Activated CD8-positive, alpha-beta memory T cell treated with anti-CD3 and anti-CD28 coated beads, Interleukin-2, amount 10 ng/mL, durations not matched to agents 7 days and 5 days (primary cell): Measurements from ENCODE around the gene SLX4IP. TPM values are rescaled to one million over a fixed set of nuclear protein-coding genes. Genes with fewer than 3 reads are reported as not detected.
A peak's percentile ranks its signal among the peaks of the same experiment; 100 is the strongest.

Experiments
- ATAC-seq: fragments of 150-1000 bp; cut with Tn5 transposase; one replicate; pipeline ENCODE4 v1.10.0; 2021; ENCODE audit warnings: moderate library complexity
- CTCF ChIA-PET: fragments of 350-600 bp; sonication (Branson Sonifier 250); formaldehyde crosslinking; loops from one replicate; lab custom pipeline; 2021; ENCODE audit warnings: antibody characterized with exemption; lab: Charles Lee
- DNase-seq: peaks from one replicate; pipeline ENCODE4 v3.0.0-alpha.2; 2020
- H3K27ac Mint-ChIP-seq: one replicate; pipeline ENCODE4 v1.8.0; 2021; ENCODE audit warnings: mild to moderate bottlenecking, mixed read lengths
- H3K27me3 Mint-ChIP-seq: one replicate; pipeline ENCODE4 v1.8.0; 2021; ENCODE audit warnings: mixed read lengths
- H3K36me3 Mint-ChIP-seq: one replicate; pipeline ENCODE4 v1.8.0; 2021; ENCODE audit warnings: mild to moderate bottlenecking, mixed read lengths
- H3K4me1 Mint-ChIP-seq: one replicate; pipeline ENCODE4 v1.8.0; 2021; ENCODE audit warnings: mixed read lengths
- H3K4me3 Mint-ChIP-seq: one replicate; pipeline ENCODE4 v1.8.0; 2021; ENCODE audit warnings: mild to moderate bottlenecking, moderate library complexity, mixed read lengths
- H3K9me3 Mint-ChIP-seq: one replicate; pipeline ENCODE4 v1.8.0; 2022; ENCODE audit warnings: low read depth, mixed read lengths
- total RNA-seq, 2 experiments: library from RNA; stranded (reverse); gene quantifications; one replicate each; pipeline ENCODE4 v1.2.3, GENCODE V29; 2021

Gene SLX4IP
- total RNA-seq, 2 experiments from 2014 or later: 6.0 to 6.1 TPM

GRCh38 chr20:10496465-10496864 lies 61.4 kb downstream of the SLX4IP start:
- no peak overlapping the region for H3K27ac Mint-ChIP-seq

GRCh38 chr20:10497283-10497682 lies 62.2 kb downstream of the SLX4IP start:
- no peak overlapping the region for H3K4me3 Mint-ChIP-seq
- DNase-seq: no peak
- peaks cover 4% of the 10 kb centered on the region for H3K36me3 Mint-ChIP-seq
- no peaks in the 10 kb centered on the region for H3K9me3 Mint-ChIP-seq
- no peak for ATAC-seq
- H3K27me3 Mint-ChIP-seq: no peaks in the 10 kb centered on the region
- CTCF ChIA-PET: no interaction called here
- peaks cover 53% of the 10 kb centered on the region for H3K4me1 Mint-ChIP-seq
- no peak overlapping the region for H3K27ac Mint-ChIP-seq

More at GRCh38 chr20:10496465-10496864, 61.4 kb downstream of the SLX4IP start:
- no peak overlapping the region for H3K4me3 Mint-ChIP-seq
- no peaks in the 10 kb centered on the region for H3K9me3 Mint-ChIP-seq
- DNase-seq: no peak
- ATAC-seq: no peak
- peaks cover 4% of the 10 kb centered on the region for H3K36me3 Mint-ChIP-seq
- no peaks in the 10 kb centered on the region for H3K27me3 Mint-ChIP-seq
- peaks cover 46% of the 10 kb centered on the region for H3K4me1 Mint-ChIP-seq
- CTCF ChIA-PET: no interaction called here

GRCh38 chr20:10497791-10498190 lies 62.7 kb downstream of the SLX4IP start:
- Mint-ChIP-seq H3K9me3 (no peaks in the 10 kb centered on the region), H3K27me3 (no peaks in the 10 kb centered on the region), H3K27ac (no peak overlapping the region), H3K4me1 (peaks cover 58% of the 10 kb centered on the region), H3K36me3 (peaks cover 4% of the 10 kb centered on the region), H3K4me3 (no peak overlapping the region)
- ATAC-seq (no peak), DNase-seq (no peak)
- CTCF ChIA-PET: no interaction called here

- Mint-ChIP-seq H3K36me3 (peaks cover 4% of the 10 kb centered on the region), H3K27ac (no peak overlapping the region), H3K9me3 (no peaks in the 10 kb centered on the region), H3K4me3 (no peak overlapping the region), H3K4me1 (peaks cover 62% of the 10 kb centered on the region), H3K27me3 (no peaks in the 10 kb centered on the region)
- CTCF ChIA-PET: no interaction called here
- ATAC-seq: no peak
- no peak for DNase-seq
Observed at GRCh38 chr20:10498200-10498599, 63.1 kb downstream of the SLX4IP start.

- CTCF ChIA-PET: interaction anchor here (0.6 to 0.7 kb wide), 2 partner anchors 13 to 17 kb away, joined by 3 read pairs; no protein-coding TSS in a partner anchor
Observed at GRCh38 chr20:10501402-10501801, 66.3 kb downstream of the SLX4IP start.

GRCh38 chr20:10502098-10502526 lies 67.0 kb downstream of the SLX4IP start:
- H3K9me3 Mint-ChIP-seq: no peaks in the 10 kb centered on the region
- peaks cover 50% of the 10 kb centered on the region for H3K4me1 Mint-ChIP-seq
- H3K27ac Mint-ChIP-seq: peak overlapping the region; percentile 90
- peak overlapping the region; percentile 71 for H3K4me3 Mint-ChIP-seq
- CTCF ChIA-PET: no interaction called here
- H3K27me3 Mint-ChIP-seq: no peaks in the 10 kb centered on the region
- ATAC-seq: peak; percentile 80
- DNase-seq: peak; percentile 64
- H3K36me3 Mint-ChIP-seq: no peaks in the 10 kb centered on the region

More at GRCh38 chr20:10501402-10501801, 66.3 kb downstream of the SLX4IP start:
- Mint-ChIP-seq H3K36me3 (no peaks in the 10 kb centered on the region), H3K27ac (peak overlapping the region; percentile 90), H3K4me1 (peaks cover 51% of the 10 kb centered on the region), H3K4me3 (peak overlapping the region; percentile 71), H3K27me3 (no peaks in the 10 kb centered on the region), H3K9me3 (no peaks in the 10 kb centered on the region)
- peak; percentile 39 for ATAC-seq
- peak; percentile 56 for DNase-seq

- H3K4me3 Mint-ChIP-seq: no peak overlapping the region
- CTCF ChIA-PET: interaction anchor here (1.3 kb wide), 1 partner anchor 17 kb away, joined by 3 read pairs; no protein-coding TSS in a partner anchor
- H3K27me3 Mint-ChIP-seq: no peaks in the 10 kb centered on the region
- no peak overlapping the region for H3K27ac Mint-ChIP-seq
- H3K4me1 Mint-ChIP-seq: peaks cover 45% of the 10 kb centered on the region
- H3K36me3 Mint-ChIP-seq: no peaks in the 10 kb centered on the region
- no peak for DNase-seq
- no peak for ATAC-seq
- H3K9me3 Mint-ChIP-seq: no peaks in the 10 kb centered on the region
Observed at GRCh38 chr20:10504608-10504993, 69.5 kb downstream of the SLX4IP start.

GRCh38 chr20:10504994-10505730 lies 70.1 kb downstream of the SLX4IP start:
- H3K27ac Mint-ChIP-seq: no peak overlapping the region
- no peak overlapping the region for H3K4me3 Mint-ChIP-seq
- no peaks in the 10 kb centered on the region for H3K27me3 Mint-ChIP-seq
- ATAC-seq: no peak
- no peaks in the 10 kb centered on the region for H3K36me3 Mint-ChIP-seq
- H3K9me3 Mint-ChIP-seq: no peaks in the 10 kb centered on the region
- no peak for DNase-seq
- H3K4me1 Mint-ChIP-seq: peaks cover 43% of the 10 kb centered on the region
- CTCF ChIA-PET: interaction anchor here (0.8 to 1.3 kb wide), 2 partner anchors 16 to 26 kb away, joined by 3 read pairs; no protein-coding TSS in a partner anchor

- peaks cover 43% of the 10 kb centered on the region for H3K4me1 Mint-ChIP-seq
- ATAC-seq (no peak), DNase-seq (no peak)
- no peak overlapping the region for H3K27ac Mint-ChIP-seq
- no peaks in the 10 kb centered on the region for H3K36me3 Mint-ChIP-seq
- CTCF ChIA-PET: interaction anchor here (0.8 kb wide), 1 partner anchor 25 kb away, joined by 3 read pairs; no protein-coding TSS in a partner anchor
- H3K4me3 Mint-ChIP-seq: no peak overlapping the region
- no peaks in the 10 kb centered on the region for H3K9me3 Mint-ChIP-seq
- H3K27me3 Mint-ChIP-seq: no peaks in the 10 kb centered on the region
Observed at GRCh38 chr20:10505827-10506226, 70.7 kb downstream of the SLX4IP start.

GRCh38 chr20:10507052-10507451 lies 71.9 kb downstream of the SLX4IP start:
- no peak for DNase-seq
- H3K4me1 Mint-ChIP-seq: peaks cover 45% of the 10 kb centered on the region
- no peak overlapping the region for H3K27ac Mint-ChIP-seq
- CTCF ChIA-PET: no interaction called here
- no peak for ATAC-seq
- no peaks in the 10 kb centered on the region for H3K9me3 Mint-ChIP-seq
- no peak overlapping the region for H3K4me3 Mint-ChIP-seq
- no peaks in the 10 kb centered on the region for H3K27me3 Mint-ChIP-seq
- H3K36me3 Mint-ChIP-seq: peaks cover 5% of the 10 kb centered on the region

- CTCF ChIA-PET: no interaction called here
- H3K4me3 Mint-ChIP-seq: no peak overlapping the region
- no peaks in the 10 kb centered on the region for H3K9me3 Mint-ChIP-seq
- H3K27me3 Mint-ChIP-seq: no peaks in the 10 kb centered on the region
- H3K4me1 Mint-ChIP-seq: peaks cover 41% of the 10 kb centered on the region
- DNase-seq (no peak), ATAC-seq (no peak)
- H3K27ac Mint-ChIP-seq: no peak overlapping the region
- peaks cover 5% of the 10 kb centered on the region for H3K36me3 Mint-ChIP-seq
Observed at GRCh38 chr20:10508060-10508459, 73.0 kb downstream of the SLX4IP start.

GRCh38 chr20:10508468-10509251 lies 73.6 kb downstream of the SLX4IP start:
- Mint-ChIP-seq H3K4me1 (peaks cover 45% of the 10 kb centered on the region), H3K27ac (no peak overlapping the region), H3K27me3 (no peaks in the 10 kb centered on the region)

GRCh38 chr20:10509376-10509775 lies 74.3 kb downstream of the SLX4IP start:
- Mint-ChIP-seq H3K27ac (no peak overlapping the region), H3K27me3 (no peaks in the 10 kb centered on the region), H3K9me3 (no peaks in the 10 kb centered on the region), H3K36me3 (peaks cover 5% of the 10 kb centered on the region), H3K4me3 (no peak overlapping the region), H3K4me1 (peaks cover 48% of the 10 kb centered on the region)
- DNase-seq (no peak), ATAC-seq (no peak)
- CTCF ChIA-PET: no interaction called here

More at GRCh38 chr20:10508468-10509251, 73.6 kb downstream of the SLX4IP start:
- H3K9me3 Mint-ChIP-seq: no peaks in the 10 kb centered on the region
- ATAC-seq (no peak), DNase-seq (no peak)
- no peak overlapping the region for H3K4me3 Mint-ChIP-seq
- peaks cover 5% of the 10 kb centered on the region for H3K36me3 Mint-ChIP-seq
- CTCF ChIA-PET: no interaction called here
